HepG2 (cell line): ENCODE measurements around the gene ANKLE1. TPM values are rescaled to one million over a fixed set of nuclear protein-coding genes. Genes with fewer than 3 reads are reported as not detected.

Experiments used
- ARNT2 ChIP-seq: sonication (generic); formaldehyde crosslinking; IDR thresholded peaks from 2 replicates; pipeline ENCODE4 v1.8.0; 2022; ENCODE audit warnings: mild to moderate bottlenecking, low read depth, missing genetic modification reagents, moderate library complexity
- CREB1 ChIP-seq, 2 experiments: fragments of 450-650 bp in 1 of 2; IDR thresholded peaks; 2 replicates each; pipeline ENCODE4 v1.6.1; 2016 to 2017; ENCODE audit warnings: control low read depth in 1 of 2, mild to moderate bottlenecking in 1 of 2, missing compliant biosample characterization in 1 of 2, missing genetic modification characterization in 1 of 2
- KAT2B ChIP-seq: fragments of 150-350 bp; IDR thresholded peaks from 2 replicates; pipeline ENCODE4 v1.6.1; 2014; ENCODE audit warnings: low read depth, low read length, borderline replicate concordance
- KMT2A ChIP-seq: sonication (generic); formaldehyde crosslinking; IDR thresholded peaks from 2 replicates; pipeline ENCODE4 v1.4.0; 2020; ENCODE audit warnings: missing genetic modification reagents
- MYC ChIP-seq: sonication (generic); formaldehyde crosslinking; IDR thresholded peaks from 2 replicates; pipeline ENCODE4 v1.9.0; 2021; ENCODE audit warnings: missing genetic modification reagents, borderline replicate concordance
- NFKB2 ChIP-seq: sonication (generic); formaldehyde crosslinking; IDR thresholded peaks from 2 replicates; pipeline ENCODE4 v1.4.0; 2020; ENCODE audit warnings: missing genetic modification reagents, borderline replicate concordance
- PAXIP1 ChIP-seq: sonication (generic); formaldehyde crosslinking; conservative IDR thresholded peaks from 2 replicates; pipeline ENCODE4 v1.4.0; 2020; ENCODE audit warnings: mild to moderate bottlenecking, missing genetic modification reagents, moderate library complexity
- REPIN1 ChIP-seq: sonication (generic); formaldehyde crosslinking; IDR thresholded peaks from 2 replicates; pipeline ENCODE4 v1.8.0; 2022; ENCODE audit warnings: missing genetic modification reagents, low read depth, mild to moderate bottlenecking, borderline replicate concordance
- TCF7L2 ChIP-seq: IDR thresholded peaks from 2 replicates; pipeline ENCODE4 v1.6.1; 2011; ENCODE audit warnings: mild to moderate bottlenecking, low read depth, low read length, moderate library complexity
- ZNF12 ChIP-seq: sonication (generic); formaldehyde crosslinking; IDR thresholded peaks from 2 replicates; pipeline ENCODE4 v1.5.0; 2020; ENCODE audit warnings: missing genetic modification reagents
- ZNF142 ChIP-seq: sonication (generic); formaldehyde crosslinking; IDR thresholded peaks from 2 replicates; pipeline ENCODE4 v1.4.0; 2020; ENCODE audit warnings: missing genetic modification reagents
- ZNF276 ChIP-seq: sonication (generic); formaldehyde crosslinking; IDR thresholded peaks from 2 replicates; pipeline ENCODE4 v1.4.0; 2020; ENCODE audit warnings: mild to moderate bottlenecking, low read depth, missing genetic modification reagents
- ZNF576 ChIP-seq: sonication (generic); formaldehyde crosslinking; IDR thresholded peaks from 2 replicates; pipeline ENCODE4 v1.4.0; 2020; ENCODE audit warnings: mild to moderate bottlenecking, missing genetic modification reagents
- ZNF777 ChIP-seq: sonication (generic); formaldehyde crosslinking; IDR thresholded peaks from 2 replicates; pipeline ENCODE4 v1.4.0; 2020; ENCODE audit warnings: missing genetic modification reagents
- ZSCAN22 ChIP-seq: sonication (generic); formaldehyde crosslinking; IDR thresholded peaks from 2 replicates; pipeline ENCODE4 v1.4.0; 2020; ENCODE audit warnings: mild to moderate bottlenecking, missing genetic modification reagents
- polyA plus RNA-seq, 8 experiments: library from polyadenylated mRNA; depleted of rRNA in 3 of 8; stranded (reverse) in 7 of 8; unstranded in 1 of 8; fragments of >200 nt; fragmentation: Illumina TruSeq in 4 of 8; extraction: Trizol in 4 of 8; gene quantifications; 2 replicates each; pipeline versions ENCODE4 v1.2.1 to v1.2.3, GENCODE V29; 2011 to 2016; ENCODE audit warnings: low read depth in 4 of 8, missing spikeins in 1 of 8, mixed read lengths in 1 of 8; ENCODE audit not compliant: insufficient read depth in 1 of 8
- total RNA-seq, 5 experiments: library from RNA; depleted of rRNA; stranded (reverse); fragments of >200 nt; fragmentation: Illumina TruSeq; extraction: Trizol; gene quantifications; 2 replicates each; pipeline ENCODE4 v1.2.3, GENCODE V29; 2016; ENCODE audit warnings: low read depth in 1 of 5

ANKLE1 gene
- total and polyA plus RNA-seq, 2 of the 13 experiments (the other 11 are each of a cell fraction or from before 2014, with no cell fraction given), result 0.69 to 1.5 TPM

- TF ChIP-seq ZSCAN22 (CRISPR knock-in tag) (0 out of 2 replicates have a peak, but pooled peaks have one; percentile 38), ZNF142 (CRISPR knock-in tag) (0 out of 2 replicates have a peak, but pooled peaks have one; percentile 60), KMT2A (CRISPR knock-in tag) (0 out of 2 replicates have a peak, but pooled peaks have one; percentile 50), REPIN1 (CRISPR knock-in tag) (peak; percentile 72; the same call in 1 of the 2 replicates), ZNF276 (CRISPR knock-in tag) (peak; percentile 59; the same call in 1 of the 2 replicates), MYC (peak; percentile 47; the same call in 1 of the 2 replicates), PAXIP1 (CRISPR knock-in tag) (peak; percentile 25; the same call in 1 of the 2 replicates), ZNF777 (peak; percentile 30; the same call in 1 of the 2 replicates), ZNF576 (CRISPR knock-in tag) (0 out of 2 replicates have a peak, but pooled peaks have one; percentile 69), ZNF12 (0 out of 2 replicates have a peak, but pooled peaks have one; percentile 31), CREB1 (IDR thresholded peaks at IDR 0.05) (no peak), CREB1 (CRISPR knock-in tag; IDR thresholded peaks at IDR 0.05) (no peak), ARNT2 (CRISPR knock-in tag) (peak; percentile 76; the same call in 1 of the 2 replicates), NFKB2 (CRISPR knock-in tag) (peak; percentile 33; the same call in 1 of the 2 replicates), TCF7L2 (no peak), KAT2B (no peak)
Observed at GRCh38 chr19:17282488-17283125, 906 bp downstream of the ANKLE1 start (continued).
